ENCODE data around the gene SLC16A4.

The SLC16A4 gene

DNA sequence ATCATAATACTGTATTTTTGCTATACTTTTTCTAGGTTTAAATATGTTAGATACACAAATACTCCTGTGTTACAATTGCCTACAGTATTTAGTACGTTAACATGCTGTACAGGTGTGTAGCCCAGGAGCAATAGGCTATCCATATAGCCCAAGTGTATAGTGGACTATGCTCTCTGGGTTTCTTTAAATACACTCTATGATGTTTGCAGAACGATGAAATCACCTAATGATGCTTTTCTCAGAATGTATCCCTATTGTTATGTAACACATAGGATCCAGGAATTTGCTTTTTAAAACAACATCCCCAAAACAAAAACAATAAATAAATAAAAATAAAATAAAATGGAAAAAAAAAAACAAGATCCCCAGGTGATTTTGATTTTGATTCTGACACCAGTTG lies 69.8 kb downstream of the SLC16A4 start:
- DNase-seq, result no peak

DNA sequence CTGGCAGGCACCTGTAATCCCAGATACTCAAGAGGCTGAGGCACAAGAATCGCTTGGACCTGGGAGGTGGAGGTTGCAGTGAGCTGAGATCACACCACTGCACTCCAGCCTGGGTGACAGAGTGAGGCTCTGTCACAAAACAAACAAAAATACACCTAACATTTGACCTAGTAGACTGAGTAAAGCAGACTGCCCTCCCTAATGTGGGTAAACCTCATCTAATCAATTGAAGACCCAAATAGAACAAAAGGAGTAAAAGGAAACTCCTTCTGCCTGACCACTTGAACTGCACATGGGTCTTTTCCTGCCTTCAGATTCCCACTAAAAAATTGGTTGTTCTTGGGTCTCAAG lies 70.7 kb downstream of the SLC16A4 start:
- DNase-seq, result no peak

DNA sequence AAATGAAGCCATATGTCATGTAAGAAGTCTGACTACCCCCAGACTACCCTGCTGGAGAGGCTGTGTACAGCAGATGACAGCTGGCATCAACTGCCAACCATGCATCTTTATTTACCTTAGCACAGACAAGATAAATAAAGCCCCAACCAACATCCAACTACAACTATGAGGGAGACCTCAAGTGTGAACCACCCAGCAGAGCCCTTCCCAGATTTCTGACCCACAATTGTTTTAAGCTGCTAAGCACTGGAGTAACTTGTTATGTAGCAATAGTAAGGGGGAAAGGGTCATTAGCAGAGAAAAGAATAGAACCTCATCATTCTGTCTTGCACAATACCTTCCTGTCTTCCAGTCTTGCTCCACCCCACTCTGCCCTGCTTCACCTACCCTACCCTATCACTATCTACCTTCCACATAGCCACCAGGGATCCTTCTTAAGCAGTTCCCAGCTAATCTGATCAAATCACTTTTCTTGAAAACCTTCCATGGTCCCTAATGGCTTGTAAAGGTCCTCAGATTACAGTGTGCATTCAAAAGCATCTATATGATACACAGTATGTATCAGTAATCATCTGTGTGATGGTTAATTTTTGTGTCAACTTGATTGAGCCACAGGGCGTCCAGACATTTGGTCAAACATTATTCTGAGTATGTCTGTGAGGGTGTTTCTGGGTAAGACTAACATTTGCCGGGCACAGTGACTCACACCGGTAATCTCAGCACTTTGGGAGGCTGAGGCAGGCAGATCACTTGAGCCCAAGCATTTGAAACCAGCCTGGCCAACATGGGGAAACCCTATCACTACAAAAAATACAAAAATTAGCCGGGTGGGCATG lies 71.3 kb downstream of the SLC16A4 start:
- DNase-seq, result no peak

DNA sequence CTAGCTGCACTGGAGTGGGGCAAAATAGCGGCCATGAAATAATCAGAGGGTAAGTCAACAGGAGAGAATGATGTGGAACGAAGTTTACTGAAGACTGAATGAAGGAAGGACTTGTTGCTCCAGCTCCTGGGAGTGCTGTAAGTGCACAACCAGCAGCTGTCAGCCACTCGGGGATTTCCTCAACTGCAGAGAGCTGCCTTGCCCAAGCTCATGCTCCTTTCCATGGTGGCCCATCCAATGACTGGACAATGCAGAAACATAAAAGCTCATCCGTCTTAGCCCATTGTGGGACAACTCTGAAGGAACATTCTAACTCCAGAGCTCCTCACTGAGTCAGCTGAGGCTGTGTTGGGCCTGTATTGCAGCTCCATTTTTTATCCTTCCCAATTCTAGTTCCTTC lies 72.8 kb downstream of the SLC16A4 start:
- no peak for DNase-seq

DNA sequence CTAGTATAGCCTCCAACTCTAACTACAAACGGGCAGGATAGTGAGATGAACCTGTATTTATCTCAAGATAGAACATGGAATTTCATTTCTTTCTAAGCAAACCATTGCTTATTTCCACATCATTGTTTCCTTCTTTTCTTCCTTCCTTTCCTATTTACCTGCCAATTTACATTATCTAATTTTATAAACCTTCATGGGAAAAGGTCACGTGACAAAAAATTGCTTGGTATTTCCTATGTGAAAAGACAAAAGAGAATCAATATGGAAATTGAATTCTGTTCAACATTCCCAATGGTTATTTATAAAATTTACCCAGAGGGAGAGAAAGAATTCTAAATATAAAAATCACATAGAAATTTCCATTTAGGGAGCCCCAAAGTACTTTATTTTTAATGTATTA lies 74.1 kb downstream of the SLC16A4 start:
- DNase-seq, result no peak
